ENCODE results near the gene KRT17. TPM values are rescaled to one million over a fixed set of nuclear protein-coding genes. Genes with fewer than 3 reads are reported as not detected.

Gene KRT17
- total RNA-seq (2014; rRNA removed; shearing (Covaris generic); ENCODE audit: low replicate concordance): not detected in 2 replicates

GRCh38 chr17:41624208-41625101, at the start of gene KRT17:
KRT17 (minus strand) TSS chr17:41624575; CDS start chr17:41624509, 66 bp downstream.
- Histone ChIP-seq H3K4me1 (ENCODE audit: low read length) (peaks cover 6% of the 10 kb centered on the region), H3K9me3 (ENCODE audit: low read length) (no peaks in the 10 kb centered on the region), H3K79me2 (ENCODE audit: low read length) (no peaks in the 10 kb centered on the region), H3K4me2 (ENCODE audit: low read depth, low read length, poor library complexity, severe bottlenecking) (no peak within 1 kb of the TSS), H3K9ac (ENCODE audit: low read length) (no peak within 1 kb of the TSS), H3K9me2 (replicated peaks; ENCODE audit: insufficient read depth, low read length) (no peaks in the 10 kb centered on the region), H3K36me3 (ENCODE audit: insufficient read depth, low read length) (no peaks in the 10 kb centered on the region), H4K20me1 (ENCODE audit: insufficient read depth, low read depth, low read length) (no peaks in the 10 kb centered on the region), H3K27ac (ENCODE audit: low read length) (no peak within 1 kb of the TSS), H3K4me3 (ENCODE audit: low read length) (no peak within 1 kb of the TSS), H2AFZ (ENCODE audit: low read length) (no peak within 1 kb of the TSS), H3K27me3 (ENCODE audit: low read length) (no peaks in the 10 kb centered on the region)
- DNase-seq: no peak

GRCh38 chr17:41672153-41672552, 47.8 kb upstream of the KRT17 start:
- Histone ChIP-seq H3K9ac (ENCODE audit: low read length) (no peak overlapping the region), H3K36me3 (ENCODE audit: insufficient read depth, low read length) (no peaks in the 10 kb centered on the region), H3K9me2 (replicated peaks; ENCODE audit: insufficient read depth, low read length) (no peaks in the 10 kb centered on the region), H3K4me3 (ENCODE audit: low read length) (no peak overlapping the region), H3K27ac (ENCODE audit: low read length) (no peak overlapping the region), H3K4me1 (ENCODE audit: low read length) (peaks cover 6% of the 10 kb centered on the region), H3K79me2 (ENCODE audit: low read length) (no peaks in the 10 kb centered on the region), H2AFZ (ENCODE audit: low read length) (no peak overlapping the region), H4K20me1 (ENCODE audit: insufficient read depth, low read depth, low read length) (no peaks in the 10 kb centered on the region), H3K9me3 (ENCODE audit: low read length) (no peaks in the 10 kb centered on the region), H3K4me2 (ENCODE audit: low read depth, low read length, poor library complexity, severe bottlenecking) (no peak overlapping the region), H3K27me3 (ENCODE audit: low read length) (no peaks in the 10 kb centered on the region)
- DNase-seq: no peak

GRCh38 chr17:41667280-41668041, 43.1 kb upstream of the KRT17 start:
- no peak for DNase-seq
- no peaks in the 10 kb centered on the region for H3K9me2 ChIP-seq (replicated peaks; ENCODE audit: insufficient read depth, low read length)
- no peaks in the 10 kb centered on the region for H4K20me1 ChIP-seq (ENCODE audit: insufficient read depth, low read depth, low read length)
- no peaks in the 10 kb centered on the region for H3K9me3 ChIP-seq (ENCODE audit: low read length)
- H3K27me3 ChIP-seq (ENCODE audit: low read length): no peaks in the 10 kb centered on the region
- H3K4me2 ChIP-seq (ENCODE audit: low read depth, low read length, poor library complexity, severe bottlenecking): peak overlapping the region; percentile 94
- peak overlapping the region; percentile 77; the same call in 1 of the 2 replicates for H3K4me3 ChIP-seq (ENCODE audit: low read length)
- H3K4me1 ChIP-seq (ENCODE audit: low read length): peaks cover 25% of the 10 kb centered on the region
- H3K9ac ChIP-seq (ENCODE audit: low read length): peak overlapping the region; percentile 83
- H2AFZ ChIP-seq (ENCODE audit: low read length): peak overlapping the region; percentile 84; the same call in 1 of the 2 replicates
- H3K36me3 ChIP-seq (ENCODE audit: insufficient read depth, low read length): no peaks in the 10 kb centered on the region
- no peaks in the 10 kb centered on the region for H3K79me2 ChIP-seq (ENCODE audit: low read length)
- no peak overlapping the region for H3K27ac ChIP-seq (ENCODE audit: low read length)

GRCh38 chr17:41666708-41667279, 42.4 kb upstream of the KRT17 start:
- Histone ChIP-seq H3K36me3 (ENCODE audit: insufficient read depth, low read length) (no peaks in the 10 kb centered on the region), H3K9me2 (replicated peaks; ENCODE audit: insufficient read depth, low read length) (no peaks in the 10 kb centered on the region), H3K79me2 (ENCODE audit: low read length) (no peaks in the 10 kb centered on the region), H3K9me3 (ENCODE audit: low read length) (no peaks in the 10 kb centered on the region), H3K4me1 (ENCODE audit: low read length) (peaks cover 27% of the 10 kb centered on the region), H3K4me2 (ENCODE audit: low read depth, low read length, poor library complexity, severe bottlenecking) (peak overlapping the region; percentile 94), H3K27me3 (ENCODE audit: low read length) (no peaks in the 10 kb centered on the region), H3K9ac (ENCODE audit: low read length) (peak overlapping the region; percentile 83), H4K20me1 (ENCODE audit: insufficient read depth, low read depth, low read length) (no peaks in the 10 kb centered on the region), H2AFZ (ENCODE audit: low read length) (peak overlapping the region; percentile 100; the same call in 1 of the 2 replicates), H3K27ac (ENCODE audit: low read length) (peak overlapping the region; percentile 89), H3K4me3 (ENCODE audit: low read length) (peak overlapping the region; percentile 77)
- peak; percentile 95 for DNase-seq

GRCh38 chr17:41666237-41666641, 41.9 kb upstream of the KRT17 start:
- no peaks in the 10 kb centered on the region for H3K9me3 ChIP-seq (ENCODE audit: low read length)
- peak; percentile 70 for DNase-seq
- no peaks in the 10 kb centered on the region for H3K36me3 ChIP-seq (ENCODE audit: insufficient read depth, low read length)
- no peaks in the 10 kb centered on the region for H3K9me2 ChIP-seq (replicated peaks; ENCODE audit: insufficient read depth, low read length)
- H3K4me2 ChIP-seq (ENCODE audit: low read depth, low read length, poor library complexity, severe bottlenecking): peak overlapping the region; percentile 94
- H3K4me1 ChIP-seq (ENCODE audit: low read length): peaks cover 27% of the 10 kb centered on the region
- no peaks in the 10 kb centered on the region for H4K20me1 ChIP-seq (ENCODE audit: insufficient read depth, low read depth, low read length)
- H3K27me3 ChIP-seq (ENCODE audit: low read length): no peaks in the 10 kb centered on the region
- H3K9ac ChIP-seq (ENCODE audit: low read length): peak overlapping the region; percentile 83
- H3K79me2 ChIP-seq (ENCODE audit: low read length): no peaks in the 10 kb centered on the region
- H3K4me3 ChIP-seq (ENCODE audit: low read length): peak overlapping the region; percentile 77
- peak overlapping the region; percentile 89 for H3K27ac ChIP-seq (ENCODE audit: low read length)
- peak overlapping the region; percentile 100 for H2AFZ ChIP-seq (ENCODE audit: low read length)

- Histone ChIP-seq H4K20me1 (ENCODE audit: insufficient read depth, low read depth, low read length) (no peaks in the 10 kb centered on the region), H3K9me2 (replicated peaks; ENCODE audit: insufficient read depth, low read length) (no peaks in the 10 kb centered on the region), H3K79me2 (ENCODE audit: low read length) (no peaks in the 10 kb centered on the region), H3K9ac (ENCODE audit: low read length) (peak overlapping the region; percentile 83), H3K36me3 (ENCODE audit: insufficient read depth, low read length) (no peaks in the 10 kb centered on the region), H2AFZ (ENCODE audit: low read length) (peak overlapping the region; percentile 100), H3K27me3 (ENCODE audit: low read length) (no peaks in the 10 kb centered on the region), H3K4me3 (ENCODE audit: low read length) (peak overlapping the region; percentile 77), H3K4me2 (ENCODE audit: low read depth, low read length, poor library complexity, severe bottlenecking) (peak overlapping the region; percentile 94), H3K4me1 (ENCODE audit: low read length) (peaks cover 27% of the 10 kb centered on the region), H3K27ac (ENCODE audit: low read length) (peak overlapping the region; percentile 89), H3K9me3 (ENCODE audit: low read length) (no peaks in the 10 kb centered on the region)
- DNase-seq: peak; percentile 96
Measured at GRCh38 chr17:41665566-41666236, 41.3 kb upstream of the KRT17 start.

GRCh38 chr17:41664587-41665565, 40.5 kb upstream of the KRT17 start:
- H3K4me2 ChIP-seq (ENCODE audit: low read depth, low read length, poor library complexity, severe bottlenecking): peak overlapping the region; percentile 94

More at GRCh38 chr17:41664587-41665565, 40.5 kb upstream of the KRT17 start:
- H3K27ac ChIP-seq (ENCODE audit: low read length): no peak overlapping the region
- H3K9me3 ChIP-seq (ENCODE audit: low read length): no peaks in the 10 kb centered on the region
- DNase-seq: no peak
- no peak overlapping the region for H2AFZ ChIP-seq (ENCODE audit: low read length)
- no peaks in the 10 kb centered on the region for H3K9me2 ChIP-seq (replicated peaks; ENCODE audit: insufficient read depth, low read length)
- H3K4me3 ChIP-seq (ENCODE audit: low read length): peak overlapping the region; percentile 77
- no peaks in the 10 kb centered on the region for H3K27me3 ChIP-seq (ENCODE audit: low read length)
- H4K20me1 ChIP-seq (ENCODE audit: insufficient read depth, low read depth, low read length): no peaks in the 10 kb centered on the region
- H3K79me2 ChIP-seq (ENCODE audit: low read length): no peaks in the 10 kb centered on the region
- peaks cover 27% of the 10 kb centered on the region for H3K4me1 ChIP-seq (ENCODE audit: low read length)
- H3K36me3 ChIP-seq (ENCODE audit: insufficient read depth, low read length): no peaks in the 10 kb centered on the region
- H3K9ac ChIP-seq (ENCODE audit: low read length): peak overlapping the region; percentile 83
